GM12878 (cell line): ENCODE data around the gene CDC27. TPM values are rescaled to one million over a fixed set of nuclear protein-coding genes. Genes with fewer than 3 reads are reported as not detected.

ENCODE experiments used
- ATAC-seq: fragments of 200-7000 bp; cut with Tn5 transposase; 3 replicates; pipeline ENCODE4 v1.9.1; 2020; ENCODE audit warnings: mild to moderate bottlenecking, moderate library complexity
- BruUV-seq: library from RNA; stranded (reverse); fragments of 400-500 nt; replicated peaks from 2 replicates; lab custom pipeline; 2021; lab: Mats Ljungman, UMichigan
- CTCF ChIA-PET: fragments of 300-600 bp; sonication (Branson Sonifier 250); formaldehyde crosslinking; extraction: SDS; loops from one replicate; lab custom pipeline; 2021; ENCODE audit warnings: inconsistent platforms; lab: Yijun Ruan, JAX
- POLR2A ChIA-PET: fragments of 350-600 bp; formaldehyde crosslinking; extraction: SDS; loops from one replicate; lab custom pipeline; 2021; ENCODE audit warnings: inconsistent platforms; lab: Charles Lee
- RAD21 ChIA-PET: fragments of 300-600 bp; sonication (Branson Sonifier 250); formaldehyde crosslinking; loops from one replicate; lab custom pipeline; 2023; ENCODE audit warnings: antibody characterized with exemption; ENCODE audit not compliant: unreplicated experiment; lab: Charles Lee
- SMC1A ChIA-PET: fragments of 300-600 bp; sonication (Branson Sonifier 250); formaldehyde crosslinking; loops from one replicate; lab custom pipeline; 2023; ENCODE audit not compliant: unreplicated experiment, uncharacterized antibody; lab: Charles Lee
- DNase-seq: peaks from one replicate; pipeline ENCODE4 v3.0.0-alpha.2; 2011; ENCODE audit warnings: low read depth, low spot score
- FAIRE-seq: peaks from 3 replicates; lab custom pipeline; 2011; peaks lifted over from hg19 to GRCh38; lab: Jason Lieb, UNC
- H2AFZ ChIP-seq: 2 replicates; pipeline ENCODE4 v1.6.0; 2011; ENCODE audit warnings: low read depth, low read length, control low read depth; ENCODE audit not compliant: control insufficient read depth
- H3K27ac ChIP-seq: 2 replicates; pipeline ENCODE4 v1.5.1; 2011; ENCODE audit warnings: control low read depth; ENCODE audit not compliant: control insufficient read depth, insufficient read depth
- H3K27me3 ChIP-seq, 2 experiments: replicated peaks in 1 of 2; 2 replicates each; pipeline versions ENCODE4 v1.6.0 to v1.6.1; 2011; ENCODE audit warnings: low read length in 1 of 2; ENCODE audit not compliant: control insufficient read depth in 2 of 2, insufficient read depth in 2 of 2
- H3K36me3 ChIP-seq, 2 experiments: 2 replicates each; pipeline ENCODE4 v1.5.1; 2011; ENCODE audit warnings: low read length in 1 of 2; ENCODE audit not compliant: control insufficient read depth in 2 of 2, insufficient read depth in 2 of 2
- H3K4me1 ChIP-seq: 2 replicates; pipeline ENCODE4 v1.6.1; 2011; ENCODE audit warnings: mild to moderate bottlenecking, low read length, moderate library complexity, mixed read lengths; ENCODE audit not compliant: control insufficient read depth, insufficient read depth
- H3K4me2 ChIP-seq: 2 replicates; pipeline ENCODE4 v1.6.0; 2011; ENCODE audit warnings: control low read depth; ENCODE audit not compliant: control insufficient read depth, insufficient read depth
- H3K4me3 ChIP-seq: fragments of 200-600 bp; sonication (generic); 2 replicates; pipeline ENCODE4 v1.5.1; 2016
- H3K79me2 ChIP-seq: 2 replicates; pipeline ENCODE4 v1.6.0; 2011; ENCODE audit warnings: low read length; ENCODE audit not compliant: control insufficient read depth, insufficient read depth
- H3K9ac ChIP-seq: 2 replicates; pipeline ENCODE4 v1.8.0; 2011; ENCODE audit warnings: low read length, control low read depth, mixed read lengths; ENCODE audit not compliant: control insufficient read depth, insufficient read depth
- H3K9me3 ChIP-seq: replicated peaks from 3 replicates; pipeline ENCODE4 v1.5.1; 2011; ENCODE audit warnings: mild to moderate bottlenecking, low read length; ENCODE audit not compliant: control insufficient read depth, insufficient read depth
- H4K20me1 ChIP-seq: 2 replicates; pipeline ENCODE4 v1.6.0; 2011; ENCODE audit not compliant: control insufficient read depth, insufficient read depth
- BRCA1 ChIP-seq: IDR thresholded peaks from 2 replicates; pipeline ENCODE4 v1.6.1; 2011; ENCODE audit warnings: low read depth, low read length, improper control_type of control experiment
- CEBPZ ChIP-seq: fragments of 150-350 bp; IDR thresholded peaks from 2 replicates; pipeline ENCODE4 v1.6.1; 2016; ENCODE audit warnings: low read depth, low read length
- CREB1 ChIP-seq: IDR thresholded peaks from 2 replicates; pipeline ENCODE4 v1.6.1; 2012; ENCODE audit warnings: low read depth, mild to moderate bottlenecking, inconsistent platforms
- CREM ChIP-seq: IDR thresholded peaks from 2 replicates; pipeline ENCODE4 v1.6.1; 2014; ENCODE audit warnings: antibody characterized with exemption, low read depth
- MEF2A ChIP-seq: IDR thresholded peaks from 2 replicates; pipeline ENCODE4 v1.6.1; 2011; ENCODE audit warnings: low read depth, mild to moderate bottlenecking, low read length, moderate library complexity; ENCODE audit not compliant: insufficient read depth
- RAD21 ChIP-seq: IDR thresholded peaks from 2 replicates; pipeline ENCODE4 v1.6.1; 2011; ENCODE audit warnings: mild to moderate bottlenecking, low read depth, low read length, moderate library complexity; ENCODE audit not compliant: insufficient read depth
- SP1 ChIP-seq: IDR thresholded peaks from one replicate; pipeline ENCODE4 v1.6.1; 2011; ENCODE audit warnings: low read depth, low read length
- STAT1 ChIP-seq: fragments of 450-650 bp; conservative IDR thresholded peaks from 2 replicates; pipeline ENCODE4 v1.6.1; 2014; ENCODE audit warnings: antibody characterized with exemption, mild to moderate bottlenecking
- WGBS: methylation state at CpG from one replicate; pipeline ENCODE4 v1.1.6; 2016; ENCODE audit warnings: low lambda C conversion rate; ENCODE audit not compliant: insufficient replicate concordance, insufficient coverage; ENCODE audit errors: missing lambda C conversion rate; 5-methylcytosine and 5-hydroxymethylcytosine counted together
- in situ Hi-C: fragments of 300-500 bp; cut with MboI; formaldehyde crosslinking; loops from 9 replicates; pipeline ENCODE4 v1.14.3; 2018; ENCODE audit warnings: mixed read lengths
- intact Hi-C: fragments of 100-400 bp; cut with micrococcal nuclease; formaldehyde crosslinking; loops from one replicate; pipeline ENCODE4 v1.14.2; 2022; ENCODE audit not compliant: unreplicated experiment
- polyA plus RNA-seq, 11 experiments: library from polyadenylated mRNA; depleted of rRNA in 4 of 11; unstranded in 6 of 11; stranded (reverse) in 5 of 11; fragments of >200 nt; fragmentation: Nextera tagmentation in 4 of 11; fragmentation: Illumina TruSeq in 1 of 11; extraction: Ambion mirVana in 4 of 11; extraction: Trizol in 1 of 11; gene quantifications; 1 replicate in 1 of 11; 2 replicates in 10 of 11; pipeline versions ENCODE4 v1.2.1 to v1.2.3, GENCODE V29; 2011 to 2016; ENCODE audit warnings: inconsistent platforms in 2 of 11, missing spikeins in 2 of 11, low read depth in 1 of 11
- total RNA-seq, 4 experiments: library from RNA; depleted of rRNA in 3 of 4; stranded (reverse); fragments of >200 nt in 3 of 4; fragmentation: Illumina TruSeq in 1 of 4; extraction: Trizol in 1 of 4; gene quantifications; 2 replicates each; pipeline versions ENCODE4 v1.2.1 to v1.2.3, GENCODE V29; 2013 to 2021
- TF ChIP-seq, protein P1 (sequence below): IDR thresholded peaks from 2 replicates; pipeline ENCODE4 v1.6.1; 2012; ENCODE audit warnings: mild to moderate bottlenecking, low read depth, low read length

CDC27 gene
- total and polyA plus RNA-seq, 10 of the 15 experiments (the other 5 are each of a cell fraction or from before 2014, with no cell fraction given): 23.2 to 138 (median 97.8) TPM

- peak; percentile 84 for ATAC-seq
- H3K4me3 ChIP-seq: peak overlapping the region; percentile 37; the same call in 1 of the 2 replicates
- TF ChIP-seq MEF2A (0 out of 2 replicates have a peak, but pooled peaks have one; percentile 17), BRCA1 (no peak), RAD21 (peak; percentile 100), CREB1 (peak; percentile 61), CREM (peak; percentile 32; the same call in 1 of the 2 replicates), CEBPZ (no peak), SP1 (peak; percentile 46), STAT1 (0 out of 2 replicates have a peak, but pooled peaks have one; percentile 31)
- TF ChIP-seq, protein P1, sequence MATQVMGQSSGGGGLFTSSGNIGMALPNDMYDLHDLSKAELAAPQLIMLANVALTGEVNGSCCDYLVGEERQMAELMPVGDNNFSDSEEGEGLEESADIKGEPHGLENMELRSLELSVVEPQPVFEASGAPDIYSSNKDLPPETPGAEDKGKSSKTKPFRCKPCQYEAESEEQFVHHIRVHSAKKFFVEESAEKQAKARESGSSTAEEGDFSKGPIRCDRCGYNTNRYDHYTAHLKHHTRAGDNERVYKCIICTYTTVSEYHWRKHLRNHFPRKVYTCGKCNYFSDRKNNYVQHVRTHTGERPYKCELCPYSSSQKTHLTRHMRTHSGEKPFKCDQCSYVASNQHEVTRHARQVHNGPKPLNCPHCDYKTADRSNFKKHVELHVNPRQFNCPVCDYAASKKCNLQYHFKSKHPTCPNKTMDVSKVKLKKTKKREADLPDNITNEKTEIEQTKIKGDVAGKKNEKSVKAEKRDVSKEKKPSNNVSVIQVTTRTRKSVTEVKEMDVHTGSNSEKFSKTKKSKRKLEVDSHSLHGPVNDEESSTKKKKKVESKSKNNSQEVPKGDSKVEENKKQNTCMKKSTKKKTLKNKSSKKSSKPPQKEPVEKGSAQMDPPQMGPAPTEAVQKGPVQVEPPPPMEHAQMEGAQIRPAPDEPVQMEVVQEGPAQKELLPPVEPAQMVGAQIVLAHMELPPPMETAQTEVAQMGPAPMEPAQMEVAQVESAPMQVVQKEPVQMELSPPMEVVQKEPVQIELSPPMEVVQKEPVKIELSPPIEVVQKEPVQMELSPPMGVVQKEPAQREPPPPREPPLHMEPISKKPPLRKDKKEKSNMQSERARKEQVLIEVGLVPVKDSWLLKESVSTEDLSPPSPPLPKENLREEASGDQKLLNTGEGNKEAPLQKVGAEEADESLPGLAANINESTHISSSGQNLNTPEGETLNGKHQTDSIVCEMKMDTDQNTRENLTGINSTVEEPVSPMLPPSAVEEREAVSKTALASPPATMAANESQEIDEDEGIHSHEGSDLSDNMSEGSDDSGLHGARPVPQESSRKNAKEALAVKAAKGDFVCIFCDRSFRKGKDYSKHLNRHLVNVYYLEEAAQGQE: no peak
These were observed 40.7 kb upstream of the CDC27 start for GRCh38 chr17:47229535-47230443.

More at GRCh38 chr17:47229535-47230443, 40.7 kb upstream of the CDC27 start:
- Histone ChIP-seq H3K27me3 (no peaks in the 10 kb centered on the region; a peak in 1 of 4 replicates), H3K27ac (no peak overlapping the region), H3K79me2 (no peaks in the 10 kb centered on the region), H3K4me2 (peak overlapping the region; percentile 73), H2AFZ (peak overlapping the region; percentile 93), H3K9me3 (no peaks in the 10 kb centered on the region; the same call in 2 of the 3 replicates), H4K20me1 (no peaks in the 10 kb centered on the region), H3K36me3 (no peaks in the 10 kb centered on the region), H3K9ac (peak overlapping the region; percentile 48), H3K4me1 (peaks cover 18% of the 10 kb centered on the region)
- FAIRE-seq: peak; percentile 93
- in situ Hi-C loops: loop anchor here (5.0 kb wide), 2 partner anchors 83 to 383 kb away; no protein-coding TSS in a partner anchor
- WGBS: 5% methylated on average over 22 of the region's 22 CpGs
- intact Hi-C loops: loop anchor here (1.0 to 2.0 kb wide), 5 partner anchors 25 to 385 kb away; no protein-coding TSS in a partner anchor
- peak; percentile 75 for DNase-seq
- CTCF ChIA-PET: interaction anchor here (0.5 to 4.8 kb wide), 29 partner anchors 10 to 385 kb away, joined by 3 to 227 read pairs (median 5); partner anchors contain the start of genes EFCAB13 and MYL4
- SMC1A ChIA-PET: interaction anchor here (0.6 to 5.8 kb wide), 31 partner anchors 10 to 433 kb away, joined by 3 to 175 read pairs (median 7); partner anchors contain the start of genes EFCAB13 and MYL4
- BruUV-seq: no TSS peak
- RAD21 ChIA-PET: interaction anchor here (0.7 to 4.5 kb wide), 26 partner anchors 10 to 503 kb away, joined by 3 to 158 read pairs (median 5); partner anchors contain the start of genes EFCAB13, ITGB3 and MYL4
- POLR2A ChIA-PET: interaction anchor here (0.7 to 3.7 kb wide), 6 partner anchors 21 to 86 kb away, joined by 3 to 32 read pairs (median 5); partner anchors contain the start of genes CDC27 and MYL4
